Mucosa of descending colon (tissue), 3 donors: Measurements from ENCODE around the gene PCGF6. TPM values are rescaled to one million over a fixed set of nuclear protein-coding genes. Genes with fewer than 3 reads are reported as not detected.
"Not testable (repeated sequence)": the region's sequence is repeated elsewhere in the genome, so short reads cannot be mapped to it uniquely, and the experiment has no call there.

Experiments used
- ATAC-seq: fragments of 200-7000 bp; cut with Tn5 transposase; one replicate; pipeline ENCODE4 v1.9.1; 2020; ENCODE audit warnings: mild to moderate bottlenecking, moderate library complexity
- DNase-seq, 3 donors: peaks; one replicate each; pipeline ENCODE4 v3.0.0-alpha.2; 2020
- H3K36me3 ChIP-seq: fragments of 200-600 bp; one replicate; pipeline ENCODE4 v1.8.0; 2021; ENCODE audit warnings: low read depth, mild to moderate bottlenecking
- H3K4me1 ChIP-seq: fragments of 200-600 bp; one replicate; pipeline ENCODE4 v1.8.0; 2021; ENCODE audit warnings: low read depth, mild to moderate bottlenecking
- H3K4me3 ChIP-seq: fragments of 200-600 bp; one replicate; pipeline ENCODE4 v1.8.0; 2021; ENCODE audit warnings: mild to moderate bottlenecking
- H3K9me3 ChIP-seq: fragments of 200-600 bp; one replicate; pipeline ENCODE4 v1.8.0; 2021; ENCODE audit warnings: mild to moderate bottlenecking
- CTCF ChIP-seq: fragments of 200-600 bp; IDR thresholded peaks from one replicate; pipeline ENCODE4 v1.8.0; 2022; ENCODE audit warnings: antibody characterized with exemption, mild to moderate bottlenecking
- intact Hi-C, 2 donors: fragments of 100-400 bp; cut with DNase I in 1 of 2; cut with micrococcal nuclease in 1 of 2; formaldehyde crosslinking; loops; one replicate each; pipeline versions ENCODE4 v1.11.0 to v1.11.1; 2022; cut with DNase I, micrococcal nuclease
- total RNA-seq, 3 donors: library from RNA; stranded (reverse); fragmentation: NEBNext Ultra II Directional in 2 of 3; extraction: Animal tissue kit (Norgen Biotek cat#: 25700) in 2 of 3; gene quantifications; one replicate each; pipeline versions ENCODE4 v1.2.1 to v1.2.4, GENCODE V29; 2021 to 2023
- donor health status: DM: no; HTN: no; CAD: no; lungs with moderate emphysema.
- donor health status: DM: no; HTN: no; CAD: no.
- donor health status: DM: no; HTN: yes; CAD: no.

Gene PCGF6
- total RNA-seq, 3 donors from 2014 or later, result 5.2 to 10.6 (median 5.7) TPM

- H3K9me3 ChIP-seq, result no peaks in the 10 kb centered on the region
- ATAC-seq (no peak), DNase-seq (peak in 1 of 3 donors; percentile 42)
- no peaks in the 10 kb centered on the region for H3K36me3 ChIP-seq
- intact Hi-C loops, result no loop called here
- TF ChIP-seq CTCF, result no peak
- H3K4me1 ChIP-seq, result peaks cover 13% of the 10 kb centered on the region
- peak overlapping the region; percentile 60 for H3K4me3 ChIP-seq
Observed at GRCh38 chr10:103367379-103367781, 16.4 kb upstream of the PCGF6 start.

GRCh38 chr10:103360791-103361190 lies 9.9 kb upstream of the PCGF6 start:
- H3K36me3 ChIP-seq, ATAC-seq, H3K9me3 ChIP-seq, H3K4me1 ChIP-seq, DNase-seq, H3K4me3 ChIP-seq, intact Hi-C loops: not testable (repeated sequence)

GRCh38 chr10:103359493-103359892 lies 8.6 kb upstream of the PCGF6 start:
- H3K4me3 ChIP-seq, H3K4me1 ChIP-seq, DNase-seq, ATAC-seq, intact Hi-C loops, H3K36me3 ChIP-seq, H3K9me3 ChIP-seq: not testable (repeated sequence)

GRCh38 chr10:103355906-103356599 lies 5.1 kb upstream of the PCGF6 start:
- Histone ChIP-seq H3K9me3 (no peaks in the 10 kb centered on the region), H3K4me3 (no peak overlapping the region), H3K4me1 (peaks cover 3% of the 10 kb centered on the region), H3K36me3 (no peaks in the 10 kb centered on the region)
- ATAC-seq, result no peak
- TF ChIP-seq CTCF, result no peak
- intact Hi-C loops, result no loop called here
- no peak for DNase-seq

GRCh38 chr10:103354567-103354966 lies 3.6 kb upstream of the PCGF6 start:
- H3K36me3 ChIP-seq, intact Hi-C loops, H3K4me3 ChIP-seq, H3K4me1 ChIP-seq, DNase-seq, ATAC-seq, H3K9me3 ChIP-seq: not testable (repeated sequence)

GRCh38 chr10:103353281-103353680 lies 2.3 kb upstream of the PCGF6 start:
- ATAC-seq (no peak), DNase-seq (no peak)
- Histone ChIP-seq H3K4me3 (no peak overlapping the region), H3K36me3 (no peaks in the 10 kb centered on the region), H3K4me1 (no peaks in the 10 kb centered on the region), H3K9me3 (no peaks in the 10 kb centered on the region)
- no peak for TF ChIP-seq CTCF
- intact Hi-C loops, result no loop called here

GRCh38 chr10:103350175-103350516 lies 794 bp downstream of the PCGF6 start:
- Histone ChIP-seq H3K4me3 (peak overlapping the region; percentile 71), H3K9me3 (no peaks in the 10 kb centered on the region), H3K36me3 (no peaks in the 10 kb centered on the region), H3K4me1 (no peaks in the 10 kb centered on the region)
- no peak for DNase-seq
- TF ChIP-seq CTCF, result no peak
- intact Hi-C loops, result no loop called here
- no peak for ATAC-seq
